MG63 (cell line): ENCODE measurements around the gene THSD7B. TPM values are rescaled to one million over a fixed set of nuclear protein-coding genes. Genes with fewer than 3 reads are reported as not detected.
"Not testable (repeated sequence)": the region's sequence is repeated elsewhere in the genome, so short reads cannot be mapped to it uniquely, and the experiment has no call there.

Experiments
- DNase-seq: peaks from one replicate; pipeline ENCODE4 v3.0.0-alpha.2; 2020
- H3K27me3 ChIP-seq: fragments of 250-450 bp; sonication (Bioruptor Pico); 2 replicates; pipeline ENCODE4 v1.5.1; 2020; ENCODE audit warnings: mild to moderate bottlenecking, moderate library complexity
- H3K36me3 ChIP-seq: fragments of 250-450 bp; sonication (Bioruptor Pico); 2 replicates; pipeline ENCODE4 v1.5.1; 2020; ENCODE audit warnings: mild to moderate bottlenecking, moderate library complexity
- H3K4me3 ChIP-seq: fragments of 250-450 bp; sonication (Bioruptor Pico); 2 replicates; pipeline ENCODE4 v1.5.1; 2020; ENCODE audit warnings: mild to moderate bottlenecking, moderate library complexity
- H3K9me3 ChIP-seq: fragments of 250-450 bp; sonication (Bioruptor Pico); 2 replicates; pipeline ENCODE4 v1.5.1; 2020; ENCODE audit warnings: mild to moderate bottlenecking, moderate library complexity
- total RNA-seq: library from RNA; depleted of rRNA; stranded (reverse); fragments of >200 nt; shearing (Covaris generic); gene quantifications from 2 replicates; pipeline ENCODE4 v1.2.3, GENCODE V29; 2014; ENCODE audit warnings: low replicate concordance

The THSD7B gene
- total RNA-seq, 1 experiment from 2014 or later: not detected

GRCh38 chr2:136901732-136902131, 136.4 kb downstream of the THSD7B start:
- DNase-seq: no peak
- Histone ChIP-seq H3K9me3 (no peaks in the 10 kb centered on the region), H3K36me3 (no peaks in the 10 kb centered on the region), H3K4me3 (no peak overlapping the region), H3K27me3 (no peaks in the 10 kb centered on the region)

- H3K36me3 ChIP-seq: no peaks in the 10 kb centered on the region
- H3K27me3 ChIP-seq: no peaks in the 10 kb centered on the region; the same call in 1 of the 2 replicates
- DNase-seq: no peak
- no peaks in the 10 kb centered on the region for H3K9me3 ChIP-seq
- H3K4me3 ChIP-seq: no peak overlapping the region
Measured at GRCh38 chr2:136905779-136906178, 140.4 kb downstream of the THSD7B start.

- Histone ChIP-seq H3K9me3 (no peaks in the 10 kb centered on the region), H3K27me3 (no peaks in the 10 kb centered on the region; the same call in 1 of the 2 replicates), H3K4me3 (no peak overlapping the region), H3K36me3 (no peaks in the 10 kb centered on the region)
- DNase-seq: peak; percentile 5
Measured at GRCh38 chr2:136909777-136910176, 144.4 kb downstream of the THSD7B start.

GRCh38 chr2:136916131-136916530, 150.8 kb downstream of the THSD7B start:
- DNase-seq: no peak

GRCh38 chr2:136917411-136917881, 152.1 kb downstream of the THSD7B start:
- no peaks in the 10 kb centered on the region for H3K27me3 ChIP-seq
- no peaks in the 10 kb centered on the region for H3K36me3 ChIP-seq
- DNase-seq: no peak
- no peaks in the 10 kb centered on the region for H3K9me3 ChIP-seq
- H3K4me3 ChIP-seq: no peak overlapping the region

More at GRCh38 chr2:136916131-136916530, 150.8 kb downstream of the THSD7B start:
- no peaks in the 10 kb centered on the region for H3K27me3 ChIP-seq
- H3K9me3 ChIP-seq: no peaks in the 10 kb centered on the region
- H3K4me3 ChIP-seq: no peak overlapping the region
- no peaks in the 10 kb centered on the region for H3K36me3 ChIP-seq

GRCh38 chr2:136919682-136920081, 154.3 kb downstream of the THSD7B start:
- no peak for DNase-seq
- Histone ChIP-seq H3K36me3 (no peaks in the 10 kb centered on the region), H3K9me3 (no peaks in the 10 kb centered on the region), H3K4me3 (no peak overlapping the region), H3K27me3 (no peaks in the 10 kb centered on the region)

GRCh38 chr2:136920652-136921333, 155.4 kb downstream of the THSD7B start:
- no peak overlapping the region for H3K4me3 ChIP-seq
- DNase-seq: no peak
- no peaks in the 10 kb centered on the region for H3K27me3 ChIP-seq
- no peaks in the 10 kb centered on the region for H3K9me3 ChIP-seq
- no peaks in the 10 kb centered on the region for H3K36me3 ChIP-seq

GRCh38 chr2:136927156-136927555, 161.8 kb downstream of the THSD7B start:
- no peaks in the 10 kb centered on the region for H3K36me3 ChIP-seq
- no peaks in the 10 kb centered on the region for H3K27me3 ChIP-seq
- no peaks in the 10 kb centered on the region for H3K9me3 ChIP-seq
- no peak for DNase-seq
- no peak overlapping the region for H3K4me3 ChIP-seq

- Histone ChIP-seq H3K27me3 (no peaks in the 10 kb centered on the region), H3K36me3 (no peaks in the 10 kb centered on the region), H3K9me3 (no peaks in the 10 kb centered on the region), H3K4me3 (no peak overlapping the region)
- no peak for DNase-seq
Measured at GRCh38 chr2:136929531-136929930, 164.2 kb downstream of the THSD7B start.

GRCh38 chr2:136932700-136933099, 167.4 kb downstream of the THSD7B start:
- DNase-seq: no peak
- Histone ChIP-seq H3K4me3 (no peak overlapping the region), H3K27me3 (no peaks in the 10 kb centered on the region), H3K9me3 (no peaks in the 10 kb centered on the region), H3K36me3 (no peaks in the 10 kb centered on the region)

GRCh38 chr2:136935119-136935518, 169.8 kb downstream of the THSD7B start:
- Histone ChIP-seq H3K36me3 (no peaks in the 10 kb centered on the region), H3K4me3 (no peak overlapping the region), H3K9me3 (no peaks in the 10 kb centered on the region), H3K27me3 (no peaks in the 10 kb centered on the region)
- DNase-seq: no peak

- no peak overlapping the region for H3K4me3 ChIP-seq
- no peak for DNase-seq
- H3K27me3 ChIP-seq: no peaks in the 10 kb centered on the region
- no peaks in the 10 kb centered on the region for H3K9me3 ChIP-seq
- H3K36me3 ChIP-seq: no peaks in the 10 kb centered on the region
Measured at GRCh38 chr2:136956050-136956449, 190.7 kb downstream of the THSD7B start.

GRCh38 chr2:136957044-136957443, 191.7 kb downstream of the THSD7B start:
- no peak for DNase-seq
- Histone ChIP-seq H3K27me3 (no peaks in the 10 kb centered on the region), H3K36me3 (no peaks in the 10 kb centered on the region), H3K4me3 (no peak overlapping the region), H3K9me3 (no peaks in the 10 kb centered on the region)

- no peaks in the 10 kb centered on the region for H3K9me3 ChIP-seq
- no peak overlapping the region for H3K4me3 ChIP-seq
- no peaks in the 10 kb centered on the region for H3K27me3 ChIP-seq
- H3K36me3 ChIP-seq: no peaks in the 10 kb centered on the region
- no peak for DNase-seq
Measured at GRCh38 chr2:136962105-136962725, 196.9 kb downstream of the THSD7B start.

GRCh38 chr2:136966485-136966884, 201.1 kb downstream of the THSD7B start:
- H3K27me3 ChIP-seq: no peaks in the 10 kb centered on the region

GRCh38 chr2:136980303-136980702, 215.0 kb downstream of the THSD7B start:
- no peaks in the 10 kb centered on the region for H3K27me3 ChIP-seq
- H3K9me3 ChIP-seq: no peaks in the 10 kb centered on the region
- DNase-seq: no peak
- H3K4me3 ChIP-seq: no peak overlapping the region
- H3K36me3 ChIP-seq: no peaks in the 10 kb centered on the region

More at GRCh38 chr2:136966485-136966884, 201.1 kb downstream of the THSD7B start:
- no peak for DNase-seq
- Histone ChIP-seq H3K9me3 (no peaks in the 10 kb centered on the region), H3K4me3 (no peak overlapping the region), H3K36me3 (no peaks in the 10 kb centered on the region)

- H3K9me3 ChIP-seq, H3K4me3 ChIP-seq, DNase-seq, H3K36me3 ChIP-seq, H3K27me3 ChIP-seq: not testable (repeated sequence)
Measured at GRCh38 chr2:136981689-136982088, 216.3 kb downstream of the THSD7B start.

GRCh38 chr2:136985044-136985443, 219.7 kb downstream of the THSD7B start:
- no peak for DNase-seq
- H3K36me3 ChIP-seq: no peaks in the 10 kb centered on the region
- no peaks in the 10 kb centered on the region for H3K27me3 ChIP-seq
- H3K9me3 ChIP-seq: no peaks in the 10 kb centered on the region
- no peak overlapping the region for H3K4me3 ChIP-seq
